ENCODE data around the gene NMT1. TPM values are rescaled to one million over a fixed set of nuclear protein-coding genes. Genes with fewer than 3 reads are reported as not detected.

Gene NMT1
- total RNA-seq, 1 donor from 2014 or later, result 96.5 TPM

DNA sequence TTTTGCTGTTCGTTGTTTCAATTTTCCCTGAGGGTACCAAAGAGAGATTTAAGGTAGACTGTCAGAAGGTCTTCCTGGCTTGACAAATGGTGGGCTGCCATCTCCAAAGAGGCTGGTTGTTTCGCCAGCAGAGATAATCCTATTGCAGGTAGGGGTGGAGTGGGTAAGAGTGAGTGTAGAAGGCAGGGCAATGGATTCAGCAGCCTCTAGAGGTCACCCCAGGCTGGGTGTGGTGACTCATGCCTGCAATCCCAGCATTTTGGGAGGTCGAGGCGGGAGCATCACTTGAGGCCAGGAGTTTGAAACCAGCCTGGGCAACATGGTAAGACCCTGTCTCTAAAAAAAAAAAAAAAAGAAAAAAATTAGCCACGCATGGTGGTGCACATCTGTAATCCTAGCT is 44.3 kb upstream of the NMT1 start:
- Mint-ChIP-seq H3K27ac (ENCODE audit: unreplicated experiment) (peak overlapping the region; percentile 20), H3K4me1 (ENCODE audit: low read depth, unreplicated experiment) (peaks cover 25% of the 10 kb centered on the region), H3K9me3 (ENCODE audit: unreplicated experiment) (peaks cover 8% of the 10 kb centered on the region), H3K4me3 (ENCODE audit: unreplicated experiment) (no peak overlapping the region), H3K27me3 (ENCODE audit: unreplicated experiment) (peaks cover 17% of the 10 kb centered on the region), H3K36me3 (ENCODE audit: unreplicated experiment) (no peaks in the 10 kb centered on the region)
- no peak for DNase-seq
- TF ChIP-seq, protein P1, sequence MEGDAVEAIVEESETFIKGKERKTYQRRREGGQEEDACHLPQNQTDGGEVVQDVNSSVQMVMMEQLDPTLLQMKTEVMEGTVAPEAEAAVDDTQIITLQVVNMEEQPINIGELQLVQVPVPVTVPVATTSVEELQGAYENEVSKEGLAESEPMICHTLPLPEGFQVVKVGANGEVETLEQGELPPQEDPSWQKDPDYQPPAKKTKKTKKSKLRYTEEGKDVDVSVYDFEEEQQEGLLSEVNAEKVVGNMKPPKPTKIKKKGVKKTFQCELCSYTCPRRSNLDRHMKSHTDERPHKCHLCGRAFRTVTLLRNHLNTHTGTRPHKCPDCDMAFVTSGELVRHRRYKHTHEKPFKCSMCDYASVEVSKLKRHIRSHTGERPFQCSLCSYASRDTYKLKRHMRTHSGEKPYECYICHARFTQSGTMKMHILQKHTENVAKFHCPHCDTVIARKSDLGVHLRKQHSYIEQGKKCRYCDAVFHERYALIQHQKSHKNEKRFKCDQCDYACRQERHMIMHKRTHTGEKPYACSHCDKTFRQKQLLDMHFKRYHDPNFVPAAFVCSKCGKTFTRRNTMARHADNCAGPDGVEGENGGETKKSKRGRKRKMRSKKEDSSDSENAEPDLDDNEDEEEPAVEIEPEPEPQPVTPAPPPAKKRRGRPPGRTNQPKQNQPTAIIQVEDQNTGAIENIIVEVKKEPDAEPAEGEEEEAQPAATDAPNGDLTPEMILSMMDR (IDR thresholded peaks at IDR 0.05; ENCODE audit: partially characterized antibody, unreplicated experiment), result no peak

GRCh38 chr17:45018514-45018847 is 42.6 kb upstream of the NMT1 start:
- TF ChIP-seq, protein P1 (IDR thresholded peaks at IDR 0.05; ENCODE audit: partially characterized antibody, unreplicated experiment), result no peak
- DNase-seq, result no peak
- H3K36me3 Mint-ChIP-seq (ENCODE audit: unreplicated experiment), result no peaks in the 10 kb centered on the region
- H3K27me3 Mint-ChIP-seq (ENCODE audit: unreplicated experiment), result peaks cover 16% of the 10 kb centered on the region
- no peak overlapping the region for H3K27ac Mint-ChIP-seq (ENCODE audit: unreplicated experiment)
- H3K4me3 Mint-ChIP-seq (ENCODE audit: unreplicated experiment), result peak overlapping the region; percentile 87
- H3K4me1 Mint-ChIP-seq (ENCODE audit: low read depth, unreplicated experiment), result peaks cover 30% of the 10 kb centered on the region
- H3K9me3 Mint-ChIP-seq (ENCODE audit: unreplicated experiment), result peaks cover 6% of the 10 kb centered on the region

GRCh38 chr17:45018848-45019711 is 42.0 kb upstream of the NMT1 start:
- H3K27ac Mint-ChIP-seq (ENCODE audit: unreplicated experiment), result no peak overlapping the region
- TF ChIP-seq, protein P1 (IDR thresholded peaks at IDR 0.05; ENCODE audit: partially characterized antibody, unreplicated experiment), result no peak
- H3K4me1 Mint-ChIP-seq (ENCODE audit: low read depth, unreplicated experiment), result peaks cover 33% of the 10 kb centered on the region
- peaks cover 6% of the 10 kb centered on the region for H3K9me3 Mint-ChIP-seq (ENCODE audit: unreplicated experiment)
- H3K4me3 Mint-ChIP-seq (ENCODE audit: unreplicated experiment), result peak overlapping the region; percentile 87
- H3K36me3 Mint-ChIP-seq (ENCODE audit: unreplicated experiment), result peaks cover 2% of the 10 kb centered on the region
- peaks cover 16% of the 10 kb centered on the region for H3K27me3 Mint-ChIP-seq (ENCODE audit: unreplicated experiment)
- DNase-seq, result peak; percentile 48

- no peak overlapping the region for H3K4me3 Mint-ChIP-seq (ENCODE audit: unreplicated experiment)
- peaks cover 34% of the 10 kb centered on the region for H3K4me1 Mint-ChIP-seq (ENCODE audit: low read depth, unreplicated experiment)
- peaks cover 5% of the 10 kb centered on the region for H3K36me3 Mint-ChIP-seq (ENCODE audit: unreplicated experiment)
- DNase-seq, result peak; percentile 50
- H3K27ac Mint-ChIP-seq (ENCODE audit: unreplicated experiment), result no peak overlapping the region
- TF ChIP-seq, protein P1 (IDR thresholded peaks at IDR 0.05; ENCODE audit: partially characterized antibody, unreplicated experiment), result no peak
- H3K27me3 Mint-ChIP-seq (ENCODE audit: unreplicated experiment), result peaks cover 16% of the 10 kb centered on the region
- H3K9me3 Mint-ChIP-seq (ENCODE audit: unreplicated experiment), result peaks cover 6% of the 10 kb centered on the region
Observed at GRCh38 chr17:45020354-45021138, 40.6 kb upstream of the NMT1 start.
